Vagina (tissue), 2 donors: ENCODE results near the gene RFFL. TPM values are rescaled to one million over a fixed set of nuclear protein-coding genes. Genes with fewer than 3 reads are reported as not detected.

ENCODE experiments used
- DNase-seq, 2 donors: peaks; one replicate each; pipeline ENCODE4 v3.0.0-alpha.2; 2017; ENCODE audit errors: extremely low spot score in 2 of 2
- H3K27ac ChIP-seq: fragments of 200-600 bp; sonication (generic); one replicate; pipeline ENCODE4 v1.5.1; 2019
- H3K27me3 ChIP-seq: fragments of 200-600 bp; sonication (generic); one replicate; pipeline ENCODE4 v1.5.1; 2019
- H3K36me3 ChIP-seq, 2 donors: fragments of 200-600 bp; sonication (generic); one replicate each; pipeline ENCODE4 v1.5.1; 2017 to 2019
- H3K4me1 ChIP-seq: fragments of 200-600 bp; sonication (generic); one replicate; pipeline ENCODE4 v1.5.1; 2019
- H3K4me3 ChIP-seq, 2 donors: fragments of 200-600 bp; sonication (generic); 1 replicate in 1 of 2; 2 replicates in 1 of 2; pipeline ENCODE4 v1.5.1; 2016 to 2019
- H3K9me3 ChIP-seq: fragments of 200-600 bp; sonication (generic); one replicate; pipeline ENCODE4 v1.5.1; 2019
- POLR2A ChIP-seq, 2 donors: fragments of 450-650 bp; IDR thresholded peaks; one replicate each; pipeline ENCODE4 v1.6.1; 2017; ENCODE audit warnings: antibody characterized with exemption in 2 of 2, mild to moderate bottlenecking in 2 of 2, moderate library complexity in 2 of 2
- POLR2AphosphoS5 ChIP-seq, 2 donors: sonication (generic); formaldehyde crosslinking; IDR thresholded peaks; one replicate each; pipeline ENCODE4 v1.9.0; 2017; ENCODE audit warnings: antibody characterized with exemption in 2 of 2, mild to moderate bottlenecking in 2 of 2, low read depth in 1 of 2; ENCODE audit not compliant: insufficient read depth in 1 of 2
- intact Hi-C: fragments of 100-400 bp; cut with DNase I; formaldehyde crosslinking; loops from one replicate; pipeline ENCODE4 v1.15.1; 2023
- small RNA-seq: library from RNA; depleted of rRNA; stranded (forward); fragments of <200 nt; gene quantifications from one replicate; pipeline ENCODE3, GENCODE V24; 2016
- total RNA-seq: library from RNA; depleted of rRNA; stranded (reverse); fragments of >200 nt; gene quantifications from one replicate; pipeline ENCODE4 v1.2.3, GENCODE V29; 2016
- TF ChIP-seq, protein P1 (sequence below), 3 experiments: fragments of 450-650 bp in 2 of 3; fragments of 200-600 bp in 1 of 3; sonication (generic) in 1 of 3; IDR thresholded peaks; one replicate each; pipeline ENCODE4 v1.5.1; 2017 to 2019; ENCODE audit warnings: antibody characterized with exemption in 3 of 3, mild to moderate bottlenecking in 2 of 3, moderate library complexity in 2 of 3

The RFFL gene
- total RNA-seq, 1 donor from 2014 or later = 25.3 TPM

DNA sequence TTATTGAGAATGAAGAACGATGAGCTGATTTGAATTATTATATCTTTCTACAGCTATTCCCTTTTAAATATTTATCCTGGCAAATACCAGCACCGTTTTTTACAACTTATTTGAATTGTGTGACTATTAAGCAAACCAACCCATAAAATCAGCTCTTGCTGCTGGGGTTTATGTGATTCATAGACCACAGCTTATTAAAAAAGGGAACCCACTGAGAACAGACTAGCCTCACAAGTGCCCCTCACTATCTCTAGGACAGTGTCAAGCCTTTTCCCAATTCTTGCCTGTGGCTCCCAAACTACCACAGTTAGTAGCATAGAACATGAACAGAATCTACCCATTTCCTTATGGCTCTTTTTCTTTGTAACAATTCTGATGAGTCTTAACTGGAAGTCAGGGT lies 89.3 kb downstream of the RFFL start:
- Histone ChIP-seq H3K36me3 (no peaks in the 10 kb centered on the region), H3K27me3 (no peaks in the 10 kb centered on the region), H3K4me3 (no peak overlapping the region), H3K4me1 (peaks cover under 1% of the 10 kb centered on the region), H3K9me3 (no peaks in the 10 kb centered on the region), H3K27ac (no peak overlapping the region)
- intact Hi-C loops = no loop called here
- DNase-seq = no peak
- TF ChIP-seq, protein P1, sequence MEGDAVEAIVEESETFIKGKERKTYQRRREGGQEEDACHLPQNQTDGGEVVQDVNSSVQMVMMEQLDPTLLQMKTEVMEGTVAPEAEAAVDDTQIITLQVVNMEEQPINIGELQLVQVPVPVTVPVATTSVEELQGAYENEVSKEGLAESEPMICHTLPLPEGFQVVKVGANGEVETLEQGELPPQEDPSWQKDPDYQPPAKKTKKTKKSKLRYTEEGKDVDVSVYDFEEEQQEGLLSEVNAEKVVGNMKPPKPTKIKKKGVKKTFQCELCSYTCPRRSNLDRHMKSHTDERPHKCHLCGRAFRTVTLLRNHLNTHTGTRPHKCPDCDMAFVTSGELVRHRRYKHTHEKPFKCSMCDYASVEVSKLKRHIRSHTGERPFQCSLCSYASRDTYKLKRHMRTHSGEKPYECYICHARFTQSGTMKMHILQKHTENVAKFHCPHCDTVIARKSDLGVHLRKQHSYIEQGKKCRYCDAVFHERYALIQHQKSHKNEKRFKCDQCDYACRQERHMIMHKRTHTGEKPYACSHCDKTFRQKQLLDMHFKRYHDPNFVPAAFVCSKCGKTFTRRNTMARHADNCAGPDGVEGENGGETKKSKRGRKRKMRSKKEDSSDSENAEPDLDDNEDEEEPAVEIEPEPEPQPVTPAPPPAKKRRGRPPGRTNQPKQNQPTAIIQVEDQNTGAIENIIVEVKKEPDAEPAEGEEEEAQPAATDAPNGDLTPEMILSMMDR (IDR thresholded peaks at IDR 0.05) = no peak
- TF ChIP-seq POLR2AphosphoS5 (IDR thresholded peaks at IDR 0.05; ENCODE audit: insufficient read depth in 1 of 2, low read depth in 1 of 2) = no peak

DNA sequence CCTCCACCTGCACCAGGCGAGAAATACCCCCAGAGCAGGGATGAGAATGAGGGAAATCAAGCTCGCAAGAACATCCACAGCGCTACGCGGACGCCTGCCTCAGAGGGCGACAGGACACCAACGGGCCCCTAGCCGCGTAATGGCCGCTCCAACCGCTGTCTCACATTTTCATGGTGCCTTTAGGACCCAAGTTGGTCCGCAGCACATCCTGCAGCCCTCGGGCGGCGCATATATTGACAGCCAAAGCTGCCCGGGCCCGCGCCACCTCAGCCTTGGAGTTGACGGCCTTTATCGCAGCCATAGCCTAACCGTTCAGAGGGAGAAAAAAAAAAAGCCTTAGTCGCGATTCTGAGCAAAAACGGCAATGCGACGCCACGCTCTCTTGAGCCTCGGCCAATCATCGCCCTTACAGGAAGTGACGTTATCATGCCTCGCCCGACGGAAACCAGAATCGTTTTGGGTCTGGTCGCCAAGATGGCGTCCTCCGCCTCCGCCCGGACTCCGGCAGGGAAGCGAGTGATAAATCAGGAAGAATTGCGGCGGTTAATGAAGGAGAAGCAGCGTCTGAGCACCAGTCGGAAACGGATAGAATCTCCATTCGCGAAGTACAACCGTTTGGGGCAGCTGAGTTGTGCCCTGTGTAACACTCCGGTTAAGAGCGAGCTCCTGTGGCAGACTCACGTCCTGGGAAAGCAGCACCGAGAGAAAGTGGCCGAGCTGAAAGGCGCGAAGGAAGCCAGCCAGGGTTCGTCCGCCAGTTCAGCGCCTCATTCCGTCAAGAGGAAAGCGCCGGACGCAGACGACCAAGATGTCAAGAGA lies 102.2 kb downstream of the RFFL start, which contains the start of the genes CCT6B and ZNF830:
Gene CCT6B, minus strand, starts transcription at position 368 of the 819 bp plus-strand sequence. Its CDS starts 67 bp downstream, at position 301.
Gene ZNF830, plus strand, starts transcription at position 448 of the 819 bp plus-strand sequence. Its CDS starts 27 bp downstream, at position 475.
- peaks cover 23% of the 10 kb centered on the region for H3K4me1 ChIP-seq
- peaks cover 0 to 13% of the 10 kb centered on the region in 2 donors for H3K36me3 ChIP-seq
- H3K27ac ChIP-seq = peak within 1 kb of the TSS; percentile 87
- H3K27me3 ChIP-seq = no peaks in the 10 kb centered on the region
- peak; percentile 97 to 98 for TF ChIP-seq POLR2AphosphoS5 (IDR thresholded peaks at IDR 0.05; ENCODE audit: insufficient read depth in 1 of 2, low read depth in 1 of 2)
- TF ChIP-seq, protein P1 (IDR thresholded peaks at IDR 0.05) = no peak
- peak in 1 of 2 donors; percentile 54 for TF ChIP-seq POLR2A (IDR thresholded peaks at IDR 0.05)
- DNase-seq = peak in 1 of 2 donors; percentile 93
- no peaks in the 10 kb centered on the region for H3K9me3 ChIP-seq
- H3K4me3 ChIP-seq = peak within 1 kb of the TSS; percentile 64 to 80
- intact Hi-C loops = loop anchor here (5.0 kb wide), 1 partner anchor 126 kb away; no protein-coding TSS in a partner anchor

DNA sequence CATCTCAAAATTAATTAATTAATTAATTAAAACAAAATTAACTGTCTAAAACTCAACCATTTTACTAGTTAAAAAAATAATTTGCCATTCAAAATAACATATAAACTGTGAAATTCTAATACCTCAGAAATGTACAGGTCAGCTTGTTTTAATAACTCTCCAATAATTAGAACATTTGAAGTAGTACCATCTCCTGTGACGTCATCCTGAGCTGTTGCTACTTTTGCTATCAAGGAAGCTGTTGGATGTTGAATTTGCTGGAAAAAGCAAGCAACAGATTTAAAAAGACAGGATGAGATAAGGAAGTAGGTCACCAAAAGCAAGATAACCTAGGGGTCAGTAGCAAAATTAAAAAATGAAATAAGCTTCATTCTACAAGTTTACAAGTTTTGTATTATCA lies 105.1 kb downstream of the RFFL start:
- Histone ChIP-seq H3K36me3 (no peaks in the 10 kb centered on the region), H3K9me3 (no peaks in the 10 kb centered on the region), H3K4me1 (peaks cover 19% of the 10 kb centered on the region), H3K4me3 (no peak overlapping the region), H3K27ac (no peak overlapping the region), H3K27me3 (no peaks in the 10 kb centered on the region)
- intact Hi-C loops = no loop called here
- no peak for DNase-seq
- TF ChIP-seq POLR2A (IDR thresholded peaks at IDR 0.05) (no peak), POLR2AphosphoS5 (IDR thresholded peaks at IDR 0.05; ENCODE audit: insufficient read depth in 1 of 2, low read depth in 1 of 2) (no peak)
- TF ChIP-seq, protein P1 (IDR thresholded peaks at IDR 0.05) = no peak

Small RNA genes lying within 50 kb of the gene (small RNA-seq; reads per million reads assigned to genes)
- gene AC004223.1 = not detected
- gene RNU6-840P = not detected

Other genes starting within 250 kb of the RFFL start
- 1.7 TPM for gene CCT6B, start 102.2 kb downstream of the RFFL start, total RNA-seq
- gene ZNF830, start 102.2 kb downstream of the RFFL start, total RNA-seq = 7.6 TPM
- 30.0 TPM for gene LIG3, start 83.2 kb downstream of the RFFL start, total RNA-seq
- gene RAD51D, start 56.2 kb upstream of the RFFL start, total RNA-seq = 5.2 TPM
- gene FNDC8, start 57.9 kb upstream of the RFFL start, total RNA-seq = not detected
- 25.8 TPM for gene NLE1, start 78.6 kb upstream of the RFFL start, total RNA-seq
- not detected for gene UNC45B, start 84.1 kb upstream of the RFFL start, total RNA-seq
- gene SLC35G3, start 130.7 kb upstream of the RFFL start, total RNA-seq = not detected
- gene SLFN5, start 179.4 kb upstream of the RFFL start, total RNA-seq = 27.7 TPM